ENCODE measurements around the gene AGPAT3.
"Not testable (repeated sequence)": the region's sequence is repeated elsewhere in the genome, so short reads cannot be mapped to it uniquely, and the experiment has no call there.

AGPAT3 gene

DNA sequence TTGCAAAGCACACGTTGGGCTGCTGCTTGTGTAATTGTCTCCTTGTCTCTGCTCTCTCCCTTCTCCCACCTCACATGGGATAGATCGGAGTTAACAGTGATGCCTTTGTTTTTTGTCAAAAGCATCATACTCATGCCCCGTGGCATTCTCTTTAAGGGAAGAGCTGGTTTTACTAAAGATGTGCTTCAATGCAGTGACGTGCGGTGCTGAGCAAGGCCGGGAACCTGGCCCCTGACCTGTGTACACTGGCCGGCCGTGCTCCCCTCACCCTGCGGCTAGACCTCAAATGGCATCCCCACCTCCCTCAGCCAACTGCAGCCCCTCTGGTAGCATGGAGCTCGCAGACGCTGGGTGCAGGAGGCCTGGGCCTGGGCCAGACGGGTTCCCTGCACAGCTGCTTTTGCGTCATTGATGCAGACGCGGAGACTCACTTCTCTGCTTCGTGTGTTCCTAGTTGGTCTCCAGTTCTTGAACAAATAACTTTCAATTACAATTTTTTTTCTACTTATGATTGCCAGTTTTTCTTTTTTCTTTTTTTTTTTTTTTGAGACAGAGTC is 19.9 kb downstream of the AGPAT3 start:
- DNase-seq = no peak

DNA sequence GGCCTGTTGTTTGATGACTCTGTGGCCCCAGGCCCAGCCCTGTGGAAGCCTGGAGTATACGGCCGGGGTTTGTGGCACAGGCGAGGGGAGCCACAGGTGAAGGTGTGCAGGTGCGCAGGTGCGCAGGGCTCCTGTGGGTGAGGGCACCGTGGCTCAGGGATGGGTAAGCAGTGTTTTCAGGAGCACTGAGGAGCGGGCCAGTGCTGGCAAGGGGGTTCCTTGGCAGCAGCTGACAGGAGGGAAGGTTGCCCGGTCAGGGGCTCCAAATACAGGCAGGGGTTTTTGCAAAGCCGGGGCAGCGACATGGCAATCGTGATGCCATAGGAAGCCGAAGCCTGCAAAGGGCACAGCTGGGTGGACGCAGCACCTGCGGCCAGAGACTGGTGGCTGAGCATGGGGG is 20.7 kb downstream of the AGPAT3 start:
- no peak for DNase-seq

DNA sequence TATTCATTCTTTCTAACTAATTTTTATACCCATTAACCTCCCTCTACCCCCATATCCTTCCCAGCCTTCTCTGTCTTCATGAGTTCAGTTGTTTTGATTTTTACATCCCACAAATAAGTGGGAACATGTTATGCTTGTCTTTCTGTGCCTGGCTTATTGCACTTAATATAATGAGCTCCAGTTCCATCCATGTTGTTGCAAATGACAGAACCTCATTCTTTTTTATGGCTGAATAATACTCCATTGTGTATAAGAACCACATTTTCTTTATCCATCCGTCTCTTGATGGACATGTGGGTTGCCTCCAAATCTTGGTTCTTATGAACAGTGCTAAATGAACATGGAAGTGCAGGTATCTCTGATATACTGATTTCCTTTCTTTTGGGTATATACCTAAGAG is 21.5 kb downstream of the AGPAT3 start:
- no peak for DNase-seq

DNA sequence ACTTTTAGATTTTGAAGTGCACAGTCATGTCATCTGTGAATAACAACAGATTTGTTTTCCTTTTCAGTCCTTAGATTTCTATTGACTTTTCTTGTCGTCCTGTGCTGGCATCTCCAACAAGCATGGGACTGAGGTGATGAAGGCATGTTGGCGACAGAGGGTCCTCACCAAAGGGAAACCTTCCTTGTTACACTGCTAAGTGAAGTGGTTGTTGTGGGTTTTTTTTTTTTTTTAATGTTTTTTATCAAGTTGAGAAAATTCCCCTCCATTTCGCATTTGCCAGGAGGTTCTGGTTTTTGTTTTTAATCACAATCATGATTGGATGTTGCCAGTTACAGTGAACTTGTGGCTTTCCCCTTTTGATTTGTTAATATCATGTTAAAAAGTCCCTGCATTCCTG is 24.0 kb downstream of the AGPAT3 start:
- no peak for DNase-seq

DNA sequence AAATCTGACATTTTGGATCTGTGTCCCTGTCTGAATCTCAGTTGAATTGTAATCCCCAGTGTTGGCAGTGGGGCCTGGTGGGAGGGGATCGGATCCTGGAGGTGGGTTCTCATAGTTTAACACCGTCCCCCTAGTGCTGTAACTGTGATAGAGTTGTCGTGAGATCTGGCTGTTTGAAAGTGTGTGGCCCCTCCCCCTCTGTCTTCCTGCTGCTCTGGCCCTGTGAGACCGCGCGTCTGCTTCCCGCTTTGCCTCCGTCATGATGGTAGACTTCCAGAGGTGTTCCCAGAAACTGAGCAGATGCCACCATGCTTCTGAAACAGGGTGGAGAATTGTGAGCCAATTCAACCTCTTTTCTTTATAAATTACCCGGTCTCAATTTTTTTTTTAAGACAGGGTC is 25.0 kb downstream of the AGPAT3 start:
- no peak for DNase-seq

DNA sequence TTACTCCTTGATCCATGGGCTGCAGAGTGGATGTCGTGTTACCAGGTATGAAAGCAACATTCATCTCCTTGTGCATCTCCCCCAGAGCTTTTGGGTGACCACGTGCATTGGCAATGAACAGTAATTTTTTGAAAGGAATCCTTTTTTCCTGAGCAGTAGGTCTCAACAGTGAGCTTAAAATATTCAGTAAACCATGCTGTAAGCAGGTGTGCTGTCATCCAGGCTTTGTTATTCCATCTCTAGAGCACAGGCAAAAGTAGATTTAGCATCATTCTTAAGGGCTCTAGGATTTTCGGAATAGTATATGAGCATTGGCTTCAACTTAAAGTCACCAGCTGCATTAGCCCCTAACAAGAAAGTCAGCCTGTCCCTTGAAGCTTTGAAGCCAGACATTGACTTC is 27.3 kb downstream of the AGPAT3 start:
- no peak for DNase-seq

DNA sequence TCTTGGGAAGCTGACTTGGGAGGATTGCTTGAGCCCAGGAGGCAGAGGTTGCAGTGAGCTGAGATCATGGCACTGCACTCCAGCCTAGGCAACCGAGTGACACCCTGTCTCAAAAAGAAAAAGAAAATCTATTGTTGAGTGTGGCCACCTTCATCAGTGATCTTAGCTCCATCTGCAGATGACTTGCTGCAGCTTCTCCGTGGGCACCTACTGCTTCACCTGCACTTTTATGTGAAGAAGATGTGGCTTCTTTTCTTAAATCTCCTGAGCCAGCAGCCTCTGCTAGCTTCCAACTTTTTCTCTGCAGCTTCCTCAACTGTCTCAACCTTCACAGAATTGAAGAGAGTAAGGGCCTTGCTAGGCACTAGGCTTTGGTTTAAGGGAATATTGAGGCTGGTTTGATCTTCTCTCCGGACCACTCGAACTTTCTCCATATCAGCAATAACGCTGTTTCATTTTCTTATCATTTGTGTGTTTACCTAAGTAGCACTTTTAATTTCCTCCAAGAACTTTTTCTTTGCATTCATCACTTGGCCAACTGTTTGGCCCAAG is 28.0 kb downstream of the AGPAT3 start:
- no peak for DNase-seq

DNA sequence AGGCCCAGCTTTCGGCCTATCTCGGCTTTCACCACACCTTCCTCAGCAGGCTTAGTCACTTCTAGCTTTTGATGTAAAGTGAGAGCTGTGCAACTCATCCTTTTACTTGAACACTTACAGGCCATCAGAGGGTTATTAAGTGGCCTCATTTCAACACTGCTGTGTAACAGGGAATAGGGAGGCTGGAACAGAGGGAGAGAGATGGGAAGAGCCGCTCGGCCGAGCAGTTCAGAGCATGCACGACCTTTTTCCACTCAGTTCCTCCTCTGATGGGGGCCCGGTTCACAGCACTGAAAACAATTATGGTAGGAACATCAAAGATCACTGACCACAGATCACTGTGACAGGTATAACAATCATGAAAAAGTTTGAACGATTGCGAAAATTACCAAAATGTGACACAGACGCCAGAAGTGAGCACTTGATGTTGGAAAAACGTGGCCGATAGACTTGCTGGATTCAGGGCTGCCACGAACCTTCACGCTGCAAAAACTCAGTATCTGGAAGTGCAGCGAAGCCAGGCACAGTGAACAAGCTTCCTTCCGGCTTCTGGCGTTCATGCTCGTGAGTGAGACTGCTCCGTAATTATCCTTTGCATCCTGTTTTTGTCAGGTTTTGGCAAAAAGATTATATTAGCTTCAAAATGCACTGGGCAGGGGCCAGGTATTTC is 28.6 kb downstream of the AGPAT3 start:
- peak; percentile 47 for DNase-seq

DNA sequence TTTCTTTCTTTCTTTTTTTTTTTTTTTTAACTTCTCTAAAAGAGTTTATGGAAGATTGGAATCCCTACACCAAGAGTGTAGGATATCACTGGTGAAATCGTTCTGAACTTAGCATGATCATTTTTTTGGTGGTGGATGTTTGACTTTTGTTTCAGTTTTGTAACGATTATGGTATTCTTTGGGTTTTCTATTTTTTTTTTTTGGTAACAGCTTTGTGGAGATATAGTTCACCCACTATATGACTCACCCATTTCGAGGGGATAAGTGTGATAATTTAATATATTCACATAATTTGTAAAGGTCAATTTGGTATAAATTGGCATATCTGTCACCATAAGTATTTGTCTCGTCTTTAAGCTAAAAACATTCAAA is 29.2 kb downstream of the AGPAT3 start:
- DNase-seq = no peak

DNA sequence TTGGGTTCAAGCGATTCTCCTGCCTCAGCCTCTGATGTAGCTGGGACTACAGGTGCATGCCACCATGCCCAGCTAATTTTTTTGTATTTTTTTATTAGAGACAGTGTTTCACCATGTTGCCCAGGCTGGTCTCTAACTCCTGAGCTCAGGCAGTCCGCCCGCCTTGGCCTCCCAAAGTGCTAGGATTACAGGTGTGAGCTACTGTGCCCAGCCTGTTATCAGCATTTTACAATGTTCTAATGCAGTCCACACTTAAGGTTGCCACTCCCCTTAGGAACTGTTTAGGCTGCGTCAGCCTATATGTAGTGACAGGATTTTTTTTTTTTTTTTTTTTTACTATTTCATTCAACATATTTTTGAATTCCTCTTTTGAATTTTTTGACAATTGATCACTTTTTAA is 30.2 kb downstream of the AGPAT3 start:
- DNase-seq = no peak

DNA sequence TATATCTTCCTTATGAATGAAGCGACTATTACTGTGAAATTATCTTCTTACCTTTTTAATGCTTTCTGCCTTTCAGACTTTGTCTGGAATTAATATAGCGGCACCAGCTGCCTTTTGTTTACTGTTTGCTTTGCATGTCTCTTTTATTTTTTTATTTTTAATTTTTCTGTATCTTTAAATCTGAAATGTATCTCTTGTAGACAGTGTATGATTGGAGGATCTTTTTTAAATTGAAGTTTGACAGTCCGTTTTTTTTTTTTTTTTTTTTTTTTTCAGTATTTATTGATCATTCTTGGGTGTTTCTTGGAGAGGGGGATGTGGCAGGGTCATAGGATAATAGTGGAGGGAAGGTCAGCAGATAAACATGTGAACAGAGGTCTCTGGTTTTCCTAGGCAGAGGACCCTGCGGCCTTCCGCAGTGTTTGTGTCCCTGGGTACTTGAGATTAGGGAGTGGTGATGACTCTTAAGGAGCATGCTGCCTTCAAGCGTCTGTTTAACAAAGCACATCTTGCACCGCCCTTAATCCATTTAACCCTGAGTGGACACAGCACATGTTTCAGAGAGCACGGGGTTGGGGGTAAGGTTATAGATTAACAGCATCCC is 31.8 kb downstream of the AGPAT3 start:
- DNase-seq = not testable (repeated sequence)

DNA sequence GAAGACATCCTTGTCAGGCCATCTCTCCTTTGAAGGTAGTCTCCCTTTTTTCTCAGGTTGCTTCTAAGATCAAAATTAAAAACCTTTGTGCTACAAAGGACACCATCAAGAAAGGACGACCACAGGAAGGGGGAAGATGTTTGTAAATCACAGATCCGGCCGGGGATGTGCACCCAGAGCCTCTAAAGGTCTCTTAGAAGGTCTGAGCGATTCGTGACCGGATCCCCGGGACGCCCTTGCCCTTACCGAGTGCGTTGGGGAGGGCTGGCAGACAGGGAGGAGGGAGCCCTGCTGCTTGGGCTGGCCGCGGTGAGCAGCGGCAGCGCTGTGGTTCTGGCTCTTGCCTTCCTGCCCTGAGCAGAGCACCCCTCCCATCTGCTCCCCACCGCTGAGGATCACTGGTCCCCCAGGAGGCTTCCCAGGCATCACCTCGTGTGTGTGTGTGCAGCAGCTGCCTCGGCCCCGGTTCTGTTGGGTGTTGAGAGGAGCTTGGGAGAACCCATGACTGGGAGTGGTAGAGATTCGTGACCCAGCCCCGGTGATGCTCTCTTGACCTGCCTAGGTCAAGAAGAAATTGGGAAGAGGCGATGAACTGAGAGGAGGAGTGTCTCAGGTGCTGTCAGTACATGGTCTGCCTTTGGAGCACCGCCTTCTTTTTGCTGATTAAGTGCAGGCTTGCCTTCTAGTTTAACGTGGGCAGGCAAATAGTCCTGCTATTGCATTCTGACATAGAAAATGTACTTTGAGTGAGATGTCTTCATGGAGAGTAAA is 34.5 kb downstream of the AGPAT3 start:
- no peak for DNase-seq

DNA sequence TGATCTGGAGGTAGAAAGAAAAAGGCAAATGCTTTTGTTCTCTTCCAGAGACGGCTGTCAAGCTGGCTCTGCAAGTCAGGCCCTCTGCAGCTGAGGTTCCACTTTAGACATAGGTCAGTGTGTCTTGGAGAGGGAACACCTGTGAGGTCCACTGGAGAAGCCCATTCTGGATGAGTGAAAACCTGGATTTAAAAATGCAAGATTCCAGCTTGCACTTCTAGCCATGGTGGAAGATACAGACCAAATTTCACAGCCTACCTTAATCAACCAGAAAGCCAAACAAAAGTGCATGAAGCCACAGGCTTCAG is 35.0 kb downstream of the AGPAT3 start:
- no peak for DNase-seq

DNA sequence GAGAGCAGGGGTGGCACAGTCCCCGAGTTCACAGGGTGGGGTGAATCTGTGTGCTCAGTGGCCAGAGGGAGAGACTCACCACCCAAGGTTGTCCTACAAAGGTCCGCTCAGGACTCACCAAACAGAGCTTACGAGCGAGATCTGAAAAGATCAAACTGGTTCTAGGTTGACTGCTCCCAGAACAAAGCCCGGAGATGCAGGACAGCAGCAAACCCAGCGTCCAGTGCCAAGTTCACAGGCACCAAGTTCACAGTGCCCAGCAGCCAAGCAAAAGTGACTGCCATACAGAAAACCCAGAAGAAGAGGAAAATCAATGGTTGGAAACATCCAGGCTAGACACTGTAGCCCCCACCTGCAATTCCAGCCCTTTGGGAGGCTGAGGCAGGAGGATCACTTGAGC is 35.7 kb downstream of the AGPAT3 start:
- DNase-seq = no peak

DNA sequence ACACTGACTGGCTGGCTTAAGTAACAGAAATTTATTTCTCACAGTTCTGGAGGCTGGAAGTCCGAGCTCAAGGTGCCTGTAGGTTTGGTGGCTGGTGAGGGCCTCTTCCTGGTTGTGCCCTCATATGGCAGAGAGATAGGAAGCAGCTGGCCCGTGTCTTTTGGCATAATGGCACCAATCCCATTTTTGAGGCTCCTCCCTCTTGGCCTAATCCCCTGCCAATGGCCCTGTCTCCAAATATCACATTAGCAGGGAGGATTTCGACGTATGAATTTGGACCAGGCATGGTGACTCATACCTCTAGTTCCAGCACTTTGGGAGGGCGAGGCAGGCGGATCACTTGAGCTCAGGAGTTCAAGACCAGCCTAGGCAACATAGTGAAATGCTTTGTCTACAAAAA is 37.4 kb downstream of the AGPAT3 start:
- no peak for DNase-seq

DNA sequence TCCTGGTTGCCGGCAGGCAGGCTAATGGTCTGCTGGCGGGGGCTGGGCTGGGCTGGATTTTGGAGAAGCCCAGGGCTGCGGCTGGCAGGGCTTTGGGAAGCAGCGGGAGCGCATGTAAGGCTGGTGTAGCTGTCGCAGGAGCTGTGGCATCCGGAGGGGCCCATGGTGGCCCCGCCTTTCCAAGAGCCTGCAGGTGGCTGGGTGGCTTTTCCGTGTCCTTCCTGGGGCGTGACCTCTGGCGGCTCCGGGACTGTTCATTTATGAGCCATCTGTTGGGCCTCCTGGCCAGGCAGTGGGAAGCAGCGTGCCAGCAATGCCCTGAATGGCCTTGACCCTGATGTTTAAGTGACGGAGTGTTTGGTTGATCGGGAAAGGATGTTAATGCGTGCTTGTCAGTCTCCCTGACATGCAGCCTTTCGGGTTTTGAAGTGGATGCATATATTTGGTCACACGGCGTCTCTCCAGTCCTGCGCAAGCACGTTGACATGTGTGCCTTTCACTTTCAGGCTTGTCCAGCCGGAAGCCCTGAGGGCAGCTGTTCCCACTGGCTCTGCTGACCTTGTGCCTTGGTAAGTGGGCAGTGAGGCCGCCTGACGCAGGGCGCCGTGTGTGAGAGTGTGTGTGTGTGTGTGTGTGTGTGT is 38.5 kb downstream of the AGPAT3 start:
- no peak for DNase-seq

DNA sequence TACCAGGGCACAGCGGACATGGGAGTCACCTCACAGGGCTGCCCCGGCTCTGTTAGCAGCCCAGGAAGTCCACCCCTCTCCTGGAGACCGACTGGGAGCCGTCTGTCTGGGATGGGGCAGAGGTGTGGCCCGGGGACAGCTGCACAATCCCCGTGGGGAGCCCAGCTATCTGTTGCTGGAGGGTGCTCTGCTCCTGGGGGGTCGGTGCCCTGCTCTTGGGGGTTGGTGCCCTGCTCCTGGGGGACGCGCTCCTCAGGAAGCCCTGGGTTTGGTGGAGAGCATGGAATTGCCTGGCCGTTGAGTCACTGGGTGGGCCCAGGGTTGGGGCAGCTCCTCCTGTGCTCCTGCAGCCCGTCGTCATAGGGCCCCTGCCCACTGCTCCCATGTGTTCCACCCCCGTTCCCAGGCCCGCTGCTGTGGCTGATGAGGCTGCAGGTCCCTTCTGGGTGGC is 39.3 kb downstream of the AGPAT3 start:
- no peak for DNase-seq

DNA sequence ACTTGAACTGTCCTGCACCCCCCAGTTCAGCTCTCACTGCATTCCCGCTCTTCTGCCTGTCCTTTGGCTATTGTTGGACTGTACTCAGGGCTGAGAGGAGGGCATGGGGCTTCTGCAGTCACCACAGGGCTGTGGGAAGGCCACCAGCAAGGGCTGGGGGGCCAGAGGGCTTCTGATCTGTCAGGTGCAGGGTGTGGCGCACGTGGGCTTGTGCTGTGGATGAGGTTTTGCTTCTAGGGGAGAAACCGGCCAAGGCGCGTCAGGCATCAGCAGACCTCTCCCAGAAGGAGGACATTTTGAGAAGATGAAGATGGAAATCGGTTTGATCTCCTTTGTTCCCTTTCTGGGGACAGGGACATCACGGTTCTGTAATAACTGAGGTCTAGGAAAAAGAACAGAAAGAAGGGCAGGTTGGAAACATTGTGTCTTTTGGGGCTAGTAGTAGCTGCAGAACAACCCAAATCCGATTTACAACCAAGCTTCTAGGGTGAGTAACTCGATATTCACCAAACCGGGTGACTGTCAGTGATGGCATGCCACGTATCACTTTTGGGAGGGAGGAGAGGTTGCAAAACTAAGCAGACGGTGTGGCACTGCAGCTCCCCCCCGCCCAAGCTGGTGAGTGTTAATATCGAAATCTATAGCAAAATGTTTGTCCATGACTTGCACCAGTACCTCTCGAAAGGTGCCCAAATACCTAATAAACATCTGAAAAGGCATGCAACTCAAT is 40.9 kb downstream of the AGPAT3 start:
- no peak for DNase-seq

DNA sequence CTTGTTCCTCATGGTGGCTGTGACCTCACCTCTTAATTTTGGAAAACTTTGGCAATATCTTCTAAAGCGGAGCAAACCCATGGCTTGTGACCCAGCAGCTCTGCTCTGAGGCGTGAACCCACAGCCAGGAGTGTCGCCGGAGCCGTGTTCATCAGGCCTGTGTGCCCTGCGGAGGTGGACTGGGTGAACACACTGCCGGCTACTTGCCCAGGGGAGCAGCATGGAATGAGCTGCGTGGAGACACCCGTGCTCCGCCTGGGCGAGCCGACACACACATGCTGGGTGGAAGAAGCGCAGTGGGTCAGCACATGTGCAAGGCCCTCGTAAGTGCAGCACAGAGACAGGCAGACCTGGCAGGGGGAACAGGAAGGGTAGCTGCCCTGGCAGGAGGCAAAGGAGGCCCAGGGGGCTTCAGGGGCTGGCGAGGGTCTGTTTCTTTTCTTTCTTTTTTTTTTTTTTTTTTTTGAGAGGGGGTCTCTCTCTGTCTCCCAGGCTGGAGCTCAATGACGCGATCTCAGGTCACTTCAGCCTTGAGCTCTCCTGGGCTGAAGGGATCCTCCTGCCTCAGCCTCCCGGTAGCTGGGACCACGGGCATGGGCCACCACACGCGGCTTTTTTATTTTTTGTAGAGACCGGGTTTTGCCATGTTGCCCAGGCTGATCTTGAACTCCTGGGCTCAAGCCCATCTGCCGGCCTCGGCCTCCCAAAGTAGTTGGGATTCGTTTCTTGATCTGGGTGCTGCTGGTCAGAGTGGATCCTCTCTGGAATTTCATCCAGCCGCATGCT is 41.8 kb downstream of the AGPAT3 start:
- no peak for DNase-seq

DNA sequence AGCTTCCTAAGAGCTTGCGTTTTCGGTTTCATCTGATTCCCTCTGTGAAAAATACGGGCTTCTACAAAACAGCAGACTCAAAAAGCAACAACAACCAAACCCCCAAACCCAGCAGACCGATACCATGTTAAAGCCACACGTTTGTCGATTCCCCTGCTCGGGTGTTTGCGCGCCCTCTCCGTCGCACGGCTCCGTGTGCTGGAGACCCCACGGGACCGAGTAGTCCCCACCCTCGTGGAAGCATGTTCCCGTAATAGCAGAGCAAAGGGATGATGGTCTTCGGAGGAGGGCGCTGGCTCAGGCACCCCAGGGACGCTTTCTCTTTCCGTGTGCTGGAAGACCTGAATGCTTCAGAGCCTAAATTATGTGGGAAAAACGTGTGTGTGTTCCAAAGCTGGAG is 42.7 kb downstream of the AGPAT3 start:
- no peak for DNase-seq

DNA sequence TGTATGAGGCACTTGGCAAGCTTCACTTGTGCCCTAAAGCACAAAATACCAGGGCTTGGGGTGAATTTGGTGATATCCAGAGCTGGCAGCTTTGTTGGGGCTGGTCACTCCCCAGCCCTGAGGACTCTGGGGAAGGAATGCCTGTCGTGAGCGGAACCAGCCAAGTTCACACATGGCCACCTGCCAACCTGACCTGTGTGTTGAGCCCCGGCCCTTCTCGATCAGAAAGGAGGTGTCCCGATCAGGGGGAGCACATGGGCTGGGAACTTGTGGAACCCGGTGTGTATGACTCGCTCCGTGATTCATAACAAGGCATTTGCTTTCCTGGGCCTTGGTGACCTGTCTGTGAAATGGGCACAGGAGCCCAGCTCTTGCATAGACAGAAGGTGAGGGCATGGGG is 43.1 kb downstream of the AGPAT3 start:
- DNase-seq = no peak
